ENCODE results near the gene NELFA.

DNA sequence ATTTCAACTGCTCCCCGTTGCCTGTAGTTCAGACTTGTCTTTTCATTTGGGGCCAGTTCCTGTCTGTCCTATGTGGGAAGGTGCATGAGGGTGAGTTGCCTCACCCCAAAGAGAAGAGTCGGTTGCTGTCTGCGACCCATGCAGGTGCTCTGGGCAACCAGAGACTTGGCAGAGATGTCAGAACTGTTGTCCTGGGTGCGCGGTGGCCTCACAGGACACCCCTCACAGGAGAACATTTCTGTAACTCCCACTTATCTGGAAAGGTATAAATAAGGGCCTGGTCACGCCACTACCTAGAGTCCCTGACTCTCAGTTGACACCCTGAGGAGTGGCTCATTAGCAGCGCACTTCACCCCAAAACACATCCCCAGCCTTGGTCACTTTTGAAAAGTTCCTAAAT is 40.6 kb upstream of the NELFA start:
- TF ChIP-seq, protein P1, sequence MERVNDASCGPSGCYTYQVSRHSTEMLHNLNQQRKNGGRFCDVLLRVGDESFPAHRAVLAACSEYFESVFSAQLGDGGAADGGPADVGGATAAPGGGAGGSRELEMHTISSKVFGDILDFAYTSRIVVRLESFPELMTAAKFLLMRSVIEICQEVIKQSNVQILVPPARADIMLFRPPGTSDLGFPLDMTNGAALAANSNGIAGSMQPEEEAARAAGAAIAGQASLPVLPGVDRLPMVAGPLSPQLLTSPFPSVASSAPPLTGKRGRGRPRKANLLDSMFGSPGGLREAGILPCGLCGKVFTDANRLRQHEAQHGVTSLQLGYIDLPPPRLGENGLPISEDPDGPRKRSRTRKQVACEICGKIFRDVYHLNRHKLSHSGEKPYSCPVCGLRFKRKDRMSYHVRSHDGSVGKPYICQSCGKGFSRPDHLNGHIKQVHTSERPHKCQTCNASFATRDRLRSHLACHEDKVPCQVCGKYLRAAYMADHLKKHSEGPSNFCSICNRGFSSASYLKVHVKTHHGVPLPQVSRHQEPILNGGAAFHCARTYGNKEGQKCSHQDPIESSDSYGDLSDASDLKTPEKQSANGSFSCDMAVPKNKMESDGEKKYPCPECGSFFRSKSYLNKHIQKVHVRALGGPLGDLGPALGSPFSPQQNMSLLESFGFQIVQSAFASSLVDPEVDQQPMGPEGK (CRISPR knock-in tag; IDR thresholded peaks at IDR 0.05; ENCODE audit: borderline replicate concordance), result no peak
- TF ChIP-seq TCF4 (CRISPR knock-in tag; IDR thresholded peaks at IDR 0.05; ENCODE audit: borderline replicate concordance), result no peak
- no peak for TF ChIP-seq ZFP30 (CRISPR knock-in tag; IDR thresholded peaks at IDR 0.05)
- TF ChIP-seq ZNF8 (CRISPR knock-in tag; IDR thresholded peaks at IDR 0.05), result no peak
- TF ChIP-seq ZFP3 (CRISPR knock-in tag; IDR thresholded peaks at IDR 0.05), result no peak
- TF ChIP-seq, protein P2, sequence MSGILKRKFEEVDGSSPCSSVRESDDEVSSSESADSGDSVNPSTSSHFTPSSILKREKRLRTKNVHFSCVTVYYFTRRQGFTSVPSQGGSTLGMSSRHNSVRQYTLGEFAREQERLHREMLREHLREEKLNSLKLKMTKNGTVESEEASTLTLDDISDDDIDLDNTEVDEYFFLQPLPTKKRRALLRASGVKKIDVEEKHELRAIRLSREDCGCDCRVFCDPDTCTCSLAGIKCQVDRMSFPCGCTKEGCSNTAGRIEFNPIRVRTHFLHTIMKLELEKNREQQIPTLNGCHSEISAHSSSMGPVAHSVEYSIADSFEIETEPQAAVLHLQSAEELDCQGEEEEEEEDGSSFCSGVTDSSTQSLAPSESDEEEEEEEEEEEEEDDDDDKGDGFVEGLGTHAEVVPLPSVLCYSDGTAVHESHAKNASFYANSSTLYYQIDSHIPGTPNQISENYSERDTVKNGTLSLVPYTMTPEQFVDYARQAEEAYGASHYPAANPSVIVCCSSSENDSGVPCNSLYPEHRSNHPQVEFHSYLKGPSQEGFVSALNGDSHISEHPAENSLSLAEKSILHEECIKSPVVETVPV (CRISPR knock-in tag; IDR thresholded peaks at IDR 0.05), result no peak
- no peak for TF ChIP-seq ESRRG (CRISPR knock-in tag; IDR thresholded peaks at IDR 0.05)
- TF ChIP-seq ISL1 (CRISPR knock-in tag; IDR thresholded peaks at IDR 0.05), result no peak
- TF ChIP-seq, protein P3, sequence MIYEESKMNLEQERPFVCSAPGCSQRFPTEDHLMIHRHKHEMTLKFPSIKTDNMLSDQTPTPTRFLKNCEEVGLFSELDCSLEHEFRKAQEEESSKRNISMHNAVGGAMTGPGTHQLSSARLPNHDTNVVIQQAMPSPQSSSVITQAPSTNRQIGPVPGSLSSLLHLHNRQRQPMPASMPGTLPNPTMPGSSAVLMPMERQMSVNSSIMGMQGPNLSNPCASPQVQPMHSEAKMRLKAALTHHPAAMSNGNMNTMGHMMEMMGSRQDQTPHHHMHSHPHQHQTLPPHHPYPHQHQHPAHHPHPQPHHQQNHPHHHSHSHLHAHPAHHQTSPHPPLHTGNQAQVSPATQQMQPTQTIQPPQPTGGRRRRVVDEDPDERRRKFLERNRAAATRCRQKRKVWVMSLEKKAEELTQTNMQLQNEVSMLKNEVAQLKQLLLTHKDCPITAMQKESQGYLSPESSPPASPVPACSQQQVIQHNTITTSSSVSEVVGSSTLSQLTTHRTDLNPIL (CRISPR knock-in tag; IDR thresholded peaks at IDR 0.05; ENCODE audit: low read depth), result no peak
